ENCODE results near the gene TYW3.

TYW3 gene

DNA sequence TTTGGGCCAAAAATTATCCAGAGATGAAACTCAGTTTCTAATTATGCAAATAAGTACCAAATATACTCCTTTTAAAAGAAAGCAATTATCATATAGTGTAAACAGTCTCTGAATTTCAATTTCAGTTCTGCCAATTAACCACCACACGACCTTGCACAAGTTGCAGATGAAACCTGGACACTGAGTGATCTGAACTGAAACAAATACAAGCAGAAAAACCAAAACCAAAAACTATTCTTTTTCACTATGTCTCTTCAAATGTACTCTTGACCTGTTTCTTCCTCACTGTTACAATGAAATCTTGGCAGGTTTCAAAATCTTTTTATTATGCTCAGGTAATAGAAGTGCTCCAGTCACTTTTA is 79.2 kb downstream of the TYW3 start:
- no peak overlapping the region for H3K4me3 ChIP-seq (ENCODE audit: low read length)
- H3K4me1 ChIP-seq (ENCODE audit: control insufficient read depth, insufficient read depth, low read length), result no peaks in the 10 kb centered on the region
- H3K27me3 ChIP-seq (ENCODE audit: control insufficient read depth, insufficient read depth, low read length), result no peaks in the 10 kb centered on the region
- no peak overlapping the region for H3K9ac ChIP-seq (ENCODE audit: low read length)
- no peaks in the 10 kb centered on the region for H3K36me3 ChIP-seq (ENCODE audit: control insufficient read depth, insufficient read depth, low read length)
- no peaks in the 10 kb centered on the region for H3K9me3 ChIP-seq (ENCODE audit: control insufficient read depth, low read length)
